Chondrocyte (in vitro differentiated cells): ENCODE results near the gene SERPINB6. TPM values are rescaled to one million over a fixed set of nuclear protein-coding genes. Genes with fewer than 3 reads are reported as not detected.
"Not testable (repeated sequence)": the region's sequence is repeated elsewhere in the genome, so short reads cannot be mapped to it uniquely, and the experiment has no call there.

Experiments
- DNase-seq: peaks from one replicate; pipeline ENCODE4 v3.0.0; 2021; ENCODE audit warnings: mixed read lengths, low spot score
- H3K27ac Mint-ChIP-seq: one replicate; pipeline ENCODE4 v1.8.0; 2021; ENCODE audit warnings: mild to moderate bottlenecking, moderate library complexity, mixed read lengths; ENCODE audit not compliant: unreplicated experiment
- H3K27me3 Mint-ChIP-seq: 2 replicates; pipeline ENCODE4 v1.8.0; 2021; ENCODE audit warnings: low read depth, mixed read lengths
- H3K36me3 Mint-ChIP-seq: 2 replicates; pipeline ENCODE4 v1.8.0; 2021; ENCODE audit warnings: low read depth, mixed read lengths
- H3K4me1 Mint-ChIP-seq: 2 replicates; pipeline ENCODE4 v1.8.0; 2021; ENCODE audit warnings: low read depth, mild to moderate bottlenecking, mixed read lengths
- H3K4me3 Mint-ChIP-seq: one replicate; pipeline ENCODE4 v1.8.0; 2021; ENCODE audit warnings: mild to moderate bottlenecking, moderate library complexity, mixed read lengths; ENCODE audit not compliant: unreplicated experiment
- H3K9me3 Mint-ChIP-seq: 2 replicates; pipeline ENCODE4 v1.8.0; 2021; ENCODE audit warnings: low read depth, mixed read lengths
- total RNA-seq: library from RNA; stranded (reverse); gene quantifications from 3 replicates; pipeline ENCODE4 v1.2.1, GENCODE V29; 2021
- TF ChIP-seq, protein P1 (sequence below): fragments of 200-600 bp; sonication (generic); IDR thresholded peaks from 2 replicates; pipeline ENCODE4 v1.5.0; 2021; ENCODE audit warnings: antibody characterized with exemption, mild to moderate bottlenecking, moderate library complexity

Gene SERPINB6
- total RNA-seq, 1 donor from 2014 or later, result 98.0 TPM

DNA sequence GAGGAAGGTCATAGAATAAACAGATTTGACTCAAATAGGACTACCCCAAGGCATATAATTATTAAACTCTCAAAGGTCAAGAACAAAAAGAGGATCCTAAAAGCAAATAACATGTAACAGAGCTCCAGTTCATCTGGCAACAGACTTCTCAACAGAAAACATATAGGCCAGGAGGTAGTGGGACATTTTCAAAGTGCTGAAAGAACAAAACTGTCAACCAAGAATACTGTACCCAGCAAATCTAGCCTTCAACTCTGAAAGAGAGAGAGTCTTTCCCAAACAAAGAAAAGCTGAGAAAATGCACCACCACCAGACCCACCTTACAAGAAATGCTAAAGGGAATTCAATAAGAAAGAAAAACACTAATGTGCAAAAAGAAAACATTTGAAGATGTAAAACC lies 40.2 kb upstream of the SERPINB6 start:
- H3K9me3 Mint-ChIP-seq, result peaks cover 25% of the 10 kb centered on the region
- H3K4me1 Mint-ChIP-seq, result peaks cover 9% of the 10 kb centered on the region
- peaks cover 61% of the 10 kb centered on the region for H3K36me3 Mint-ChIP-seq
- H3K27ac Mint-ChIP-seq, result no peak overlapping the region
- no peaks in the 10 kb centered on the region for H3K27me3 Mint-ChIP-seq
- no peak for DNase-seq
- TF ChIP-seq, protein P1, sequence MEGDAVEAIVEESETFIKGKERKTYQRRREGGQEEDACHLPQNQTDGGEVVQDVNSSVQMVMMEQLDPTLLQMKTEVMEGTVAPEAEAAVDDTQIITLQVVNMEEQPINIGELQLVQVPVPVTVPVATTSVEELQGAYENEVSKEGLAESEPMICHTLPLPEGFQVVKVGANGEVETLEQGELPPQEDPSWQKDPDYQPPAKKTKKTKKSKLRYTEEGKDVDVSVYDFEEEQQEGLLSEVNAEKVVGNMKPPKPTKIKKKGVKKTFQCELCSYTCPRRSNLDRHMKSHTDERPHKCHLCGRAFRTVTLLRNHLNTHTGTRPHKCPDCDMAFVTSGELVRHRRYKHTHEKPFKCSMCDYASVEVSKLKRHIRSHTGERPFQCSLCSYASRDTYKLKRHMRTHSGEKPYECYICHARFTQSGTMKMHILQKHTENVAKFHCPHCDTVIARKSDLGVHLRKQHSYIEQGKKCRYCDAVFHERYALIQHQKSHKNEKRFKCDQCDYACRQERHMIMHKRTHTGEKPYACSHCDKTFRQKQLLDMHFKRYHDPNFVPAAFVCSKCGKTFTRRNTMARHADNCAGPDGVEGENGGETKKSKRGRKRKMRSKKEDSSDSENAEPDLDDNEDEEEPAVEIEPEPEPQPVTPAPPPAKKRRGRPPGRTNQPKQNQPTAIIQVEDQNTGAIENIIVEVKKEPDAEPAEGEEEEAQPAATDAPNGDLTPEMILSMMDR, result no peak
- no peak overlapping the region for H3K4me3 Mint-ChIP-seq

GRCh38 chr6:3011158-3011557 lies 39.8 kb upstream of the SERPINB6 start:
- H3K4me3 Mint-ChIP-seq, result no peak overlapping the region
- peaks cover 9% of the 10 kb centered on the region for H3K4me1 Mint-ChIP-seq
- TF ChIP-seq, protein P1, result no peak
- no peak for DNase-seq
- peaks cover 61% of the 10 kb centered on the region for H3K36me3 Mint-ChIP-seq
- H3K27ac Mint-ChIP-seq, result no peak overlapping the region
- H3K27me3 Mint-ChIP-seq, result no peaks in the 10 kb centered on the region
- peaks cover 25% of the 10 kb centered on the region for H3K9me3 Mint-ChIP-seq

- no peak overlapping the region for H3K27ac Mint-ChIP-seq
- H3K9me3 Mint-ChIP-seq, result peaks cover 25% of the 10 kb centered on the region
- H3K4me1 Mint-ChIP-seq, result peaks cover 9% of the 10 kb centered on the region
- no peak overlapping the region for H3K4me3 Mint-ChIP-seq
- no peak for DNase-seq
- TF ChIP-seq, protein P1, result no peak
- peaks cover 56% of the 10 kb centered on the region for H3K36me3 Mint-ChIP-seq
- no peaks in the 10 kb centered on the region for H3K27me3 Mint-ChIP-seq
These were observed 38.6 kb upstream of the SERPINB6 start for GRCh38 chr6:3009930-3010329.

GRCh38 chr6:3008712-3009265 lies 37.4 kb upstream of the SERPINB6 start:
- H3K27me3 Mint-ChIP-seq, H3K27ac Mint-ChIP-seq: not testable (repeated sequence)
- H3K36me3 Mint-ChIP-seq, result peaks cover 62% of the 10 kb centered on the region

GRCh38 chr6:3007571-3007970 lies 36.2 kb upstream of the SERPINB6 start:
- H3K27ac Mint-ChIP-seq, result no peak overlapping the region
- peaks cover 25% of the 10 kb centered on the region for H3K9me3 Mint-ChIP-seq
- H3K27me3 Mint-ChIP-seq, result no peaks in the 10 kb centered on the region
- DNase-seq, result no peak
- no peaks in the 10 kb centered on the region for H3K4me1 Mint-ChIP-seq
- TF ChIP-seq, protein P1, result no peak
- H3K4me3 Mint-ChIP-seq, result no peak overlapping the region
- peaks cover 57% of the 10 kb centered on the region for H3K36me3 Mint-ChIP-seq

More at GRCh38 chr6:3008712-3009265, 37.4 kb upstream of the SERPINB6 start:
- DNase-seq, H3K4me3 Mint-ChIP-seq, H3K4me1 Mint-ChIP-seq: not testable (repeated sequence)
- H3K9me3 Mint-ChIP-seq, result peaks cover 25% of the 10 kb centered on the region

- Mint-ChIP-seq H3K4me3 (no peak overlapping the region), H3K27me3 (no peaks in the 10 kb centered on the region), H3K36me3 (peaks cover 47% of the 10 kb centered on the region), H3K4me1 (peaks cover 7% of the 10 kb centered on the region), H3K9me3 (peaks cover 15% of the 10 kb centered on the region), H3K27ac (no peak overlapping the region)
- TF ChIP-seq, protein P1, result no peak
- no peak for DNase-seq
These were observed 35.1 kb upstream of the SERPINB6 start for GRCh38 chr6:3006476-3006875.
